A172 (cell line): ENCODE measurements around the gene CTNNA2. TPM values are rescaled to one million over a fixed set of nuclear protein-coding genes. Genes with fewer than 3 reads are reported as not detected.

Source experiments
- DNase-seq: peaks from one replicate; pipeline ENCODE4 v3.0.0-alpha.2; 2015; ENCODE audit warnings: low spot score
- total RNA-seq: library from RNA; depleted of rRNA; stranded (reverse); fragments of >200 nt; shearing (Covaris generic); gene quantifications from 2 replicates; pipeline ENCODE4 v1.2.3, GENCODE V29; 2014

Gene CTNNA2
- total RNA-seq, 1 experiment from 2014 or later: 0.31 TPM

DNA sequence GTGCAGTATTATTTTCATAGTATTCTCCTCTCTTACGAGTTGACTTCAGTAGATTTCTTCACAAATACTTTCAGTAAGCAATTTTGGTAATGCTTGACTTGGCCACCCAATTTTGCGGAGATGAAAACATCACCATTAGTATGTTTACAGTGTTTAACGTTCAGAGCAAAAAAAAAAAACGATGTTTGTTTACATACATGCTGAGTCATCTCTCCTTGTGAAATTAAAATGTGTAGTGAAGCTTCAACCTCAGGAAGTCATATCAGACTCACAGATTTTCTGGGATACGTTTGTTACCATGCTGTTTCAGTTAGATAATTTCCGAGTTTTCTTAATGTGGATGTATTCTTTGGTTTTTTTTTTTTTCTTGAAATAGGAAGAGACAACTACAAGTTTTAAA lies 100.1 kb downstream of the CTNNA2 start:
- DNase-seq: no peak

DNA sequence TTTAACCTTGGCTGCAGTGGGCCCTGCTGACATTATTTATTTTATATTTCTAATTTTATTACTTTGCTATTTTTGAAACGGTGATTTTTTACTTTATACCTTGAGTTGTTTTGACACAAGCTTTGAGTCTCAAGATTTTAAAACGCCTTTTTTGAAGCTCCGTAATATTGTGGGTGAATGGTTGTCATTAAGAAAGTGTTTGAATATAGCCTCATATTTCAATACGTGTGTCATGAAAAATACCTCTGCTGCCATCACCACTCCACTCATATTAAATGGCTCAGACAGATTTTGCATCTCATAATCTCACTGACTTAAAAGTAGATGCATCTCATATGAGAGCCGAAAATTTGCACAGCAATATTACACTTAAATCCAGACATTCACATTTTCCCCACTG lies 106.6 kb downstream of the CTNNA2 start:
- no peak for DNase-seq

DNA sequence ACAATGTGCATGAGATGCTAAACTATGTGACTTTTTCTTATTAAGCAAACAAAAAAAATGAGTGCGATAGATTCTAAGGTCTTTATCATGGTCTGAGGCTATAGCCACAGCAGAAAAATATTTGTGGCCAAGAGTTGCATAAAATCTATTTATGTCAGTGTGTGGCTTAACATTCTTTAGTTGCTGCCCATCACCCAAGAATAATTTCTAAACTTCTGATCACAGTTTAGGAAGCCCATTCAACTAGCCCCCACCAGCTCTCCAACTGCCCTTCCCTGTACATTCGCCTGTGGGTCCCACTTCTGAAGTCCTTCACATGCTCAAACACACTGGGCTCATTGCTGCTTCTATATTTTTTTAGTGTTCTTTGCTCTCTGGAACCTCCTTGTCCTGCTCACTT lies 107.1 kb downstream of the CTNNA2 start:
- peak; percentile 2 for DNase-seq

DNA sequence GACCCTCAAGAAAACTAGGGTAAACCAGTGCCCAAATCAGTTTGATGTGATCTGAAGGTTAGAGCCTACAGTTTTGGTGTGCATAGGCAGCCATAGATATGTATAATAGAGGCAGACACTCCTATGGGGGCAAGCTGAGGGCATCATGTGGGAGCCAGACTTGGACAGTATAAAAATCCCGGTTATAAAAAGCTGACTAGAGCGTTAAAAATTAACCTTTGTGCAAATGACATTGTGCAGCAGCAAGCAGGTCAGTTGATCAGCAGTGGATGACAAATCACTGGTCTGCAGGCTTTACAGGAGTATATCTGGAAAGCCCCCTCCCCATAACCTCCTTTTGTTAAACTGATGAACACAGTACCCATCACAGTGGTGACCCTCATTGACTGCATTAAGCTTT lies 107.8 kb downstream of the CTNNA2 start:
- DNase-seq: no peak

DNA sequence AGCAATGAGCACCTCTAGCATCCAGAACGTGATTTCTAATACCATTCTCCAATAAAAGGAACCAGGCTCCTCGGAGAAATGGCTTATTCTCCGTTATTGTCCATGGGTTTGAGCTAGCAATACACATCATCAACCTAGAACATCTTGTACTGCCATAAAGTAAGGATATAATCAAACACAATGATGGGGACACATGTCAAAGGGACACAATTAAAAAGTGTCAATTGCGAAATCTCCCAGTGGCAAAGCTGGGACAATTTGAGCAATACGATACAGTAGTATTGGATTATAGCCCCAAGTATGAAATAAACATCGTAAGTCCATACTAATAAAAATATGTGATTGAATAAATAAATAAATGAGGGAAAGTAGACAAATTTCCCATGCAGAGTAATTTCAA lies 108.4 kb downstream of the CTNNA2 start:
- no peak for DNase-seq

- DNase-seq: no peak
Observed at GRCh38 chr2:79621755-79622154, 108.9 kb downstream of the CTNNA2 start.

GRCh38 chr2:79622508-79622907 lies 109.7 kb downstream of the CTNNA2 start:
- peak; percentile 47 for DNase-seq

GRCh38 chr2:79627237-79627636 lies 114.4 kb downstream of the CTNNA2 start:
- DNase-seq: no peak

DNA sequence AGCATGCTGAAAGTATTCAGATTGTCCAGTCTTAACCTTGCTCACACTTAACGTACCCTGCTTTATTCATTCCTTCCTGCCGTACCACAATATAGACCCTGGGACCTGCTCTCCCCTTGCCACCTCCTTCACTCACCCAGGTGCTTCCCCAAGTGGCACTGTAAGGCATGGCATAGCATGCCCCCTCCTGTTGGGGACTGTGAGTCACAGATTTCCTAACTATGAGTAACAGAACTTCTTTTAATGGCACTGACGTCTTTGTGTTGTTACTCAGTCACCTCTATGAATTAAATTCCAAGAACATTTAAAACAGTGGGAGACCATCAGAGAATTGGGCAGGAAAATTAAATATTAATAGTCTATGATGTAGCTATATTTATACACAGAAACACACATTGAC lies 117.2 kb downstream of the CTNNA2 start:
- peak; percentile 79 for DNase-seq

DNA sequence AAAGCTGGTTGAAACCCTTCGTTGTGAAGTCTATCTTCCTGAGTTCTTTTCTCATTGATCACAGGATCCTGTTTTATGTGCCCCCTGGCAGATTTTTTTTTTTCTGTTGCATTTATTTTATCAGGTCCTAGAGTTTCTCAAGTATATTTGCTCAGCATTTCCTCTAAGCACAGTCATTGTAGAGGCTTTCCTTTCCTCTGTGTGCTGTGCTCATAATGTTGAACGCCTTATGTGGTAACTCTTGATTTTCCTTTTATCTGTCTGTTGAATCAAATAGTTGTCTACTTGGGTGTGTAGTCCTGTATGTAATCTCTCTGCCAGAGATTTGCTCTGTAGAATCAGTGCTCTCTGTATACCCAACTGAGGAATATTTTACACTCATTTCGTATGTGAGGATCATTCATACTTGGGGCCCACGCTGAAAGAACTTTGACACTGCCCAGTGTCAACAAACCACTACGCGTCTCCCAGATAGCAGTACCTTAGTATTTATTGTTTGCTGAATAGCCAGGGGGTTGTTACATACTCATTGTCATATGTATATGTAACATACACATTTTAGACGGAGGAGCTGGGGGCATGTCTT lies 118.2 kb downstream of the CTNNA2 start:
- no peak for DNase-seq

- DNase-seq: peak; percentile 3
Observed at GRCh38 chr2:79638410-79638809, 125.6 kb downstream of the CTNNA2 start.

- DNase-seq: no peak
Observed at GRCh38 chr2:79638954-79639353, 126.1 kb downstream of the CTNNA2 start.

DNA sequence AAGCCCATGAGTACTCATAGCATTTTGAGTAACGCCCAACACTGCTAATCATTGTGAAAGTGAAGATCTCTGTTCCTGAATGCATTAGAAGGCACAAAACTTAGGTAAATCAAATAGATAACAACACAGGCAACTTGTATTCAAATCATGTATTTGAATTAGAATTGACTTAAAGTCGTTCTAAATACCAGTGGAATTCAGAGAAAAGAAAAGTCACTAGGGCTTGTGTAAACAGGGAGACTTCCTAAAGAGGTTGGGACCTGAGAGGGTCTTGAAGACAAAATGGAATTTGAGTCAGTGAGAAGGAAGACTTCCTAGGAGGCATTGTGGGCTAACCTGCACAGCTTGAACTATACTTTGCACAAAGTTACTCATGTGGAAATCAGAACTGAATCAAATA lies 127.2 kb downstream of the CTNNA2 start:
- no peak for DNase-seq

DNA sequence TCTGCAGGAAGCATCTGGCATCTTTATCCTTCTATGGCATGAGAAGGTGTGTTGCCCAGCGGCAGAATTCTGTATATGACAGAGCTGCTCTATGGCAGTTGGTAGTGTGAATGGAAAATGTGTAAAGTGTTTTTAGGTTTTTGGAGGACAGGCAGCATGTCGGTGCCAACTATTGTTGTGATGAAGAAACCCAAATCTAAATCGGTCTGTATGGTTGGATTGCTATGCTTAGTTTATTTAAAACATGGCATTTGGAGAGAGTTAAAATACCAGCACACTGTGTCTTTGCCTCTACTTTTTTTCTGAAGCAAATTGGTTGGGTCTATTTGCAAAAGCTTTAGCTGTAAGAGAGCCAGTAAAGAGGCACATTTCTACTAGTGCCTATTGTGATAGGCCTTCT lies 136.7 kb downstream of the CTNNA2 start:
- no peak for DNase-seq

GRCh38 chr2:79660557-79660956 lies 147.7 kb downstream of the CTNNA2 start:
- no peak for DNase-seq

DNA sequence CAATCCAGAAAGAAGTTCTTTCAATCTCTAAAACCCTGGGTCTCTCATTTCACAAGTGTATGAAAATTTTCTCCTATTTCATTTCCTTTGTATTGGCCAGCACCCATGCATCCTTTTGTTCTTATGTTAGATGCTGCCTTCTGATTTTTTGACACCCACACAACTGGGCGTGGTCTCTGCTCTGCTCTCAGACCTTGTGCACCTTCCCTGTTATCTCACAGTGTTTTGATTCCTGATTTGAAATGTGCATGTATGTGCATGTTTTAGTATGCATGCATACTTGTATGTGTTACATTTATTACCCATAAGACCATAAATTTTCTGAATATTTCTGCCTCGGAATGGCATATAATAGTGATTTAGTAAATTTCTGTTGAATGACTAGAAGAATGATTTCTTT lies 152.2 kb downstream of the CTNNA2 start:
- no peak for DNase-seq

- no peak for DNase-seq
Observed at GRCh38 chr2:79666430-79666829, 153.6 kb downstream of the CTNNA2 start.

GRCh38 chr2:79669714-79670113 lies 156.9 kb downstream of the CTNNA2 start:
- no peak for DNase-seq

GRCh38 chr2:79670198-79670597 lies 157.3 kb downstream of the CTNNA2 start:
- peak; percentile 7 for DNase-seq

DNA sequence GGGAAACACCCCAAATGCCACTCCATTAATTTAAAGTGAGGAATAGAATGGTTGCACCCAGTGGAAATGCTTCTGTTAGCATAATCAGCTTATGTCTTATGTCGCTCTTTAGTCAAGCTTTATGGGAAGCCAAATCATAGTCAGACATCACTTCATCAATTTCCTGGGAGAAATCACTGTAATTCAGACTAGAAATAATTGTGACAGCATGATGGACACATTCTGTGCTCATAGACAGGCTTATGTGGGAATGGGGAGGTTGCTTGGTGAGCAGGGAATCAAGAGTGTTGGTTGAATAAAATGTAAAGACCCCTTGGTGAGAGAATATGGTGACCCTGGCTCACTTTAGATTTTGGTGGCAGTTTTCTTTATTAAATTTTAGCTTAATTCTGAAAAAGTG lies 174.0 kb downstream of the CTNNA2 start:
- no peak for DNase-seq

DNA sequence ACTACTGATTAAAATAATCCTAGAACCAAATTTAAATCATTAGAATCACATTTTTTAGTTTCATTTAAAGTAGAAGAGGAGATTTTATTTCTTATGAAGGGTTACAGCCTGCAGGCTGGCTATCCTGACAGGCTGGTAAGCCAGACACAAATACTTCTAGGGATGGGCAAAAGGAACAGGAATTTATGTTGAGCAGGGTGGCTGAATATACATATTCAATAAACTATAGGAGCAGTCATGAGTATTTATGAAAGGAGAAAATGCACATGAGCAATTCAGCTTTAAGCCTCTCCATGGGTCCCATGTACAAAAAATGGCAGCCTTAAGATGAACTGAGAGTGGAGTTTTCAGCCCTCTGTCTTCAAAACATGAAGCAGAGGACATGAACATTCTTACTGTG lies 182.4 kb downstream of the CTNNA2 start:
- no peak for DNase-seq

DNA sequence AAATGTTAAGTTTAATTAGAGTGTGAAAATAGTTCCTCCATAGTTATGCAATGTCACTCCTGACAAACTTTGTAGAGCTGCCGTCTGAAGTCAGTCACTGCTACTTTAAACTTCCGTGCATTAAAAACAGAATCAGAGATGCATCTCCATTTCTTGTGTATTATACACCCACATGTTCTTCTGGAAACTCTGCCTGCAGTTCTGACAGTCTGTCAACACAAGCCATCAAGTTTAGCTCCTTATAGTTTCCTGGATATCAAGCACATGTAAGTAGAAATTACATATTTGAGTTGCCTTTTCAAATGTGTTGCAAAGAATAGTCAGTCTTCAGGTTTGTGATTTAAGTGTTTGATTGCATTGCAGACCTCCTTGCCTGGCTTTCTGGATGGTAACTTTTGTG lies 184.3 kb downstream of the CTNNA2 start:
- no peak for DNase-seq

GRCh38 chr2:79700651-79701050 lies 187.8 kb downstream of the CTNNA2 start:
- DNase-seq: no peak

- DNase-seq: no peak
Observed at GRCh38 chr2:79702905-79703304, 190.1 kb downstream of the CTNNA2 start.

DNA sequence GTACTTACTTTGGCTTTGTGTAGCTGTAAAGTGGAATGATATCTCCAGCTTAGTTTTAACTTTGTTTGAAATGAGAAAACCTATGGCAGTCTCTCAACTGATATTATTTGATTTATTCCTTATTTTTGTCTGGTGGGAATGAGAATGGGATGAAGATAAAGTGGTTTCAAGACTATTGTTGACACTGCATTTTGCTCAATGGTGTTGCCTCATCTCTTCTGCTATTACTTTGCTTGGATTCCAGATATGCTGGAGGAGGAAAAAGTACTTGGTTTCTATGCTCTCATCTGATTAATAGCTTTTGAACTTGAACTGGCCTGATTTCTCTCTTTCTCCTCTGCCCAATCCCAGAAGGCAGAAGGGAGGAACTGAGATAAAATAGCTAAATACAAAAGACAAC lies 198.2 kb downstream of the CTNNA2 start:
- no peak for DNase-seq
